Measurements from ENCODE around the gene NCK1. TPM values are rescaled to one million over a fixed set of nuclear protein-coding genes. Genes with fewer than 3 reads are reported as not detected.

The NCK1 gene
- total and polyA plus RNA-seq, 2 donors (not counting 1 experiment from before 2014, with no cell fraction given): 59.5 to 62.7 TPM

GRCh38 chr3:136906725-136907124 is 44.7 kb downstream of the NCK1 start:
- no peak for DNase-seq (ENCODE audit: low read depth in 2 of 2)
- Histone ChIP-seq H3K4me1 (ENCODE audit: control insufficient read depth, extremely low read depth, insufficient read depth, low read length) (no peaks in the 10 kb centered on the region), H3K4me3 (replicated peaks in 1 of 4; ENCODE audit: control extremely low read depth in 1 of 4, insufficient read depth in 1 of 4, low read depth in 3 of 4, low read length in 4 of 4) (no peak overlapping the region), H3K27me3 (ENCODE audit: control insufficient read depth, insufficient read depth, low read length) (no peaks in the 10 kb centered on the region), H3K79me2 (ENCODE audit: control insufficient read depth, insufficient read depth, low read length) (peaks cover 68% of the 10 kb centered on the region), H2AFZ (ENCODE audit: low read length) (no peak overlapping the region), H3K9me3 (ENCODE audit: control insufficient read depth, insufficient read depth, low read depth, low read length) (no peaks in the 10 kb centered on the region), H3K36me3 (ENCODE audit: control insufficient read depth, insufficient read depth, low read length) (no peaks in the 10 kb centered on the region), H4K20me1 (ENCODE audit: control insufficient read depth, extremely low read depth, insufficient read depth, low read length) (no peaks in the 10 kb centered on the region), H3K4me2 (ENCODE audit: extremely low read depth, insufficient read depth, low read length) (no peak overlapping the region), H3K9ac (ENCODE audit: insufficient read depth, low read length) (no peak overlapping the region), H3K27ac (ENCODE audit: insufficient read depth, low read length) (no peak overlapping the region)
- TF ChIP-seq EZH2 (IDR thresholded peaks at IDR 0.05; ENCODE audit: low read length, missing control alignments) (no peak), CTCF (conservative IDR thresholded peaks at IDR 0.05 in 1 of 2, IDR thresholded peaks at IDR 0.05 in 1 of 2; ENCODE audit: low read depth in 1 of 2, low read length in 2 of 2) (no peak)

GRCh38 chr3:136908297-136908696 is 46.3 kb downstream of the NCK1 start:
- Histone ChIP-seq H3K36me3 (ENCODE audit: control insufficient read depth, insufficient read depth, low read length) (no peaks in the 10 kb centered on the region), H4K20me1 (ENCODE audit: control insufficient read depth, extremely low read depth, insufficient read depth, low read length) (no peaks in the 10 kb centered on the region), H3K4me1 (ENCODE audit: control insufficient read depth, extremely low read depth, insufficient read depth, low read length) (no peaks in the 10 kb centered on the region), H3K4me3 (replicated peaks in 1 of 4; ENCODE audit: control extremely low read depth in 1 of 4, insufficient read depth in 1 of 4, low read depth in 3 of 4, low read length in 4 of 4) (no peak overlapping the region), H2AFZ (ENCODE audit: low read length) (no peak overlapping the region), H3K27ac (ENCODE audit: insufficient read depth, low read length) (no peak overlapping the region), H3K9me3 (ENCODE audit: control insufficient read depth, insufficient read depth, low read depth, low read length) (no peaks in the 10 kb centered on the region), H3K9ac (ENCODE audit: insufficient read depth, low read length) (no peak overlapping the region), H3K4me2 (ENCODE audit: extremely low read depth, insufficient read depth, low read length) (no peak overlapping the region), H3K27me3 (ENCODE audit: control insufficient read depth, insufficient read depth, low read length) (no peaks in the 10 kb centered on the region), H3K79me2 (ENCODE audit: control insufficient read depth, insufficient read depth, low read length) (peaks cover 72% of the 10 kb centered on the region)
- DNase-seq (ENCODE audit: low read depth in 2 of 2): no peak
- no peak for TF ChIP-seq EZH2 (IDR thresholded peaks at IDR 0.05; ENCODE audit: low read length, missing control alignments)
- TF ChIP-seq CTCF (conservative IDR thresholded peaks at IDR 0.05 in 1 of 2, IDR thresholded peaks at IDR 0.05 in 1 of 2; ENCODE audit: low read depth in 1 of 2, low read length in 2 of 2): no peak

- peaks cover 71% of the 10 kb centered on the region for H3K79me2 ChIP-seq (ENCODE audit: control insufficient read depth, insufficient read depth, low read length)
- H3K4me1 ChIP-seq (ENCODE audit: control insufficient read depth, extremely low read depth, insufficient read depth, low read length): no peaks in the 10 kb centered on the region
- H3K36me3 ChIP-seq (ENCODE audit: control insufficient read depth, insufficient read depth, low read length): no peaks in the 10 kb centered on the region
- no peaks in the 10 kb centered on the region for H3K9me3 ChIP-seq (ENCODE audit: control insufficient read depth, insufficient read depth, low read depth, low read length)
- no peak overlapping the region for H3K4me2 ChIP-seq (ENCODE audit: extremely low read depth, insufficient read depth, low read length)
- H3K27me3 ChIP-seq (ENCODE audit: control insufficient read depth, insufficient read depth, low read length): no peaks in the 10 kb centered on the region
- no peak overlapping the region for H2AFZ ChIP-seq (ENCODE audit: low read length)
- H3K27ac ChIP-seq (ENCODE audit: insufficient read depth, low read length): no peak overlapping the region
- no peaks in the 10 kb centered on the region for H4K20me1 ChIP-seq (ENCODE audit: control insufficient read depth, extremely low read depth, insufficient read depth, low read length)
- DNase-seq (ENCODE audit: low read depth in 2 of 2): no peak
- H3K4me3 ChIP-seq (replicated peaks in 1 of 4; ENCODE audit: control extremely low read depth in 1 of 4, insufficient read depth in 1 of 4, low read depth in 3 of 4, low read length in 4 of 4): no peak overlapping the region
- no peak overlapping the region for H3K9ac ChIP-seq (ENCODE audit: insufficient read depth, low read length)
- TF ChIP-seq CTCF (conservative IDR thresholded peaks at IDR 0.05 in 1 of 2, IDR thresholded peaks at IDR 0.05 in 1 of 2; ENCODE audit: low read depth in 1 of 2, low read length in 2 of 2): no peak
- TF ChIP-seq EZH2 (IDR thresholded peaks at IDR 0.05; ENCODE audit: low read length, missing control alignments): no peak
These were observed 47.2 kb downstream of the NCK1 start for GRCh38 chr3:136909187-136909586.

Measured in fibroblast of lung (primary cell).